Activated T-helper 2 cell treated with anti-CD3 and anti-CD28 coated beads, Interferon-gamma antibody, Interleukin-2, Interleukin-4, amounts not matched to agents 10 μg/mL and 5 μg/mL and 100 μg/mL, durations not matched to agents 14 hours and 24 hours and 36 hours (primary cell): ENCODE results near the gene PPME1. TPM values are rescaled to one million over a fixed set of nuclear protein-coding genes. Genes with fewer than 3 reads are reported as not detected.

Experiments
- DNase-seq: peaks from one replicate; pipeline ENCODE4 v3.0.0; 2021; ENCODE audit warnings: low spot score
- H3K27ac Mint-ChIP-seq: one replicate; pipeline ENCODE4 v1.8.0; 2021; ENCODE audit warnings: mixed read lengths
- H3K27me3 Mint-ChIP-seq: one replicate; pipeline ENCODE4 v1.8.0; 2021; ENCODE audit warnings: low read depth, mixed read lengths
- H3K36me3 Mint-ChIP-seq: one replicate; pipeline ENCODE4 v1.8.0; 2021; ENCODE audit warnings: low read depth, mixed read lengths
- H3K4me1 Mint-ChIP-seq: one replicate; pipeline ENCODE4 v1.8.0; 2021; ENCODE audit warnings: low read depth, mixed read lengths
- H3K4me3 Mint-ChIP-seq: one replicate; pipeline ENCODE4 v1.8.0; 2021; ENCODE audit warnings: low read depth, mild to moderate bottlenecking, moderate library complexity, mixed read lengths
- H3K9me3 Mint-ChIP-seq: one replicate; pipeline ENCODE4 v1.8.0; 2021; ENCODE audit warnings: mixed read lengths
- intact Hi-C: fragments of 100-400 bp; cut with micrococcal nuclease; formaldehyde crosslinking; loops from one replicate; pipeline ENCODE4 v1.15.1; 2023
- total RNA-seq: library from RNA; stranded (reverse); gene quantifications from 2 replicates; pipeline ENCODE4 v1.2.3, GENCODE V29; 2022

The PPME1 gene
- total RNA-seq, 1 donor from 2014 or later, result 67.5 TPM

GRCh38 chr11:74253361-74253760, 82.3 kb downstream of the PPME1 start:
- H3K27ac Mint-ChIP-seq, result no peak overlapping the region
- no peak overlapping the region for H3K4me3 Mint-ChIP-seq
- DNase-seq, result no peak
- no peaks in the 10 kb centered on the region for H3K27me3 Mint-ChIP-seq
- no peaks in the 10 kb centered on the region for H3K4me1 Mint-ChIP-seq
- intact Hi-C loops, result no loop called here
- H3K36me3 Mint-ChIP-seq, result peaks cover 42% of the 10 kb centered on the region
- no peaks in the 10 kb centered on the region for H3K9me3 Mint-ChIP-seq

- H3K27me3 Mint-ChIP-seq, result no peaks in the 10 kb centered on the region
- no peak overlapping the region for H3K27ac Mint-ChIP-seq
- H3K9me3 Mint-ChIP-seq, result no peaks in the 10 kb centered on the region
- intact Hi-C loops, result loop anchor here (2.0 kb wide), 2 partner anchors 65 to 193 kb away; no protein-coding TSS in a partner anchor
- H3K36me3 Mint-ChIP-seq, result peaks cover 28% of the 10 kb centered on the region
- H3K4me3 Mint-ChIP-seq, result no peak overlapping the region
- H3K4me1 Mint-ChIP-seq, result no peaks in the 10 kb centered on the region
- peak; percentile 25 for DNase-seq
These were observed 84.8 kb downstream of the PPME1 start for GRCh38 chr11:74255741-74256375.

GRCh38 chr11:74256378-74257133, 85.5 kb downstream of the PPME1 start:
- intact Hi-C loops, result loop anchor here (2.0 kb wide), 1 partner anchor 192 kb away; no protein-coding TSS in a partner anchor
- H3K9me3 Mint-ChIP-seq, result no peaks in the 10 kb centered on the region
- H3K27ac Mint-ChIP-seq, result no peak overlapping the region
- H3K27me3 Mint-ChIP-seq, result no peaks in the 10 kb centered on the region
- H3K4me3 Mint-ChIP-seq, result no peak overlapping the region
- no peak for DNase-seq
- peaks cover 26% of the 10 kb centered on the region for H3K36me3 Mint-ChIP-seq
- H3K4me1 Mint-ChIP-seq, result no peaks in the 10 kb centered on the region

- no peak for DNase-seq
- Mint-ChIP-seq H3K27me3 (peaks cover 6% of the 10 kb centered on the region), H3K4me3 (no peak overlapping the region), H3K4me1 (no peaks in the 10 kb centered on the region), H3K27ac (no peak overlapping the region), H3K9me3 (no peaks in the 10 kb centered on the region), H3K36me3 (peaks cover 26% of the 10 kb centered on the region)
- intact Hi-C loops, result loop anchor here (2.0 kb wide), 1 partner anchor 191 kb away; no protein-coding TSS in a partner anchor
These were observed 87.0 kb downstream of the PPME1 start for GRCh38 chr11:74257959-74258553.

GRCh38 chr11:74262725-74263124, 91.6 kb downstream of the PPME1 start:
- H3K9me3 Mint-ChIP-seq, result no peaks in the 10 kb centered on the region
- H3K4me3 Mint-ChIP-seq, result no peak overlapping the region

GRCh38 chr11:74265256-74265655, 94.2 kb downstream of the PPME1 start:
- Mint-ChIP-seq H3K36me3 (no peaks in the 10 kb centered on the region), H3K4me1 (peaks cover 11% of the 10 kb centered on the region)
- intact Hi-C loops, result no loop called here

More at GRCh38 chr11:74262725-74263124, 91.6 kb downstream of the PPME1 start:
- H3K4me1 Mint-ChIP-seq, result no peaks in the 10 kb centered on the region
- no peak overlapping the region for H3K27ac Mint-ChIP-seq
- DNase-seq, result no peak
- peaks cover 6% of the 10 kb centered on the region for H3K27me3 Mint-ChIP-seq
- no peaks in the 10 kb centered on the region for H3K36me3 Mint-ChIP-seq
- intact Hi-C loops, result no loop called here

GRCh38 chr11:74267014-74267413, 95.9 kb downstream of the PPME1 start:
- H3K27ac Mint-ChIP-seq, result no peak overlapping the region
- H3K9me3 Mint-ChIP-seq, result no peaks in the 10 kb centered on the region
- H3K4me1 Mint-ChIP-seq, result peaks cover 11% of the 10 kb centered on the region
- no peaks in the 10 kb centered on the region for H3K36me3 Mint-ChIP-seq
- intact Hi-C loops, result no loop called here
- no peak overlapping the region for H3K4me3 Mint-ChIP-seq
- no peak for DNase-seq
- peaks cover 18% of the 10 kb centered on the region for H3K27me3 Mint-ChIP-seq

More at GRCh38 chr11:74265256-74265655, 94.2 kb downstream of the PPME1 start:
- H3K4me3 Mint-ChIP-seq, result no peak overlapping the region
- H3K27ac Mint-ChIP-seq, result no peak overlapping the region
- no peaks in the 10 kb centered on the region for H3K9me3 Mint-ChIP-seq
- H3K27me3 Mint-ChIP-seq, result peaks cover 13% of the 10 kb centered on the region
- DNase-seq, result no peak

GRCh38 chr11:74268456-74268855, 97.4 kb downstream of the PPME1 start:
- Mint-ChIP-seq H3K4me3 (no peak overlapping the region), H3K4me1 (peaks cover 11% of the 10 kb centered on the region), H3K36me3 (no peaks in the 10 kb centered on the region), H3K27me3 (peaks cover 22% of the 10 kb centered on the region), H3K27ac (no peak overlapping the region), H3K9me3 (no peaks in the 10 kb centered on the region)
- intact Hi-C loops, result no loop called here
- no peak for DNase-seq

- H3K27ac Mint-ChIP-seq, result no peak overlapping the region
- intact Hi-C loops, result no loop called here
- no peak for DNase-seq
- no peaks in the 10 kb centered on the region for H3K9me3 Mint-ChIP-seq
- H3K36me3 Mint-ChIP-seq, result no peaks in the 10 kb centered on the region
- H3K27me3 Mint-ChIP-seq, result peaks cover 22% of the 10 kb centered on the region
- H3K4me1 Mint-ChIP-seq, result peaks cover 11% of the 10 kb centered on the region
- H3K4me3 Mint-ChIP-seq, result no peak overlapping the region
These were observed 98.2 kb downstream of the PPME1 start for GRCh38 chr11:74269161-74269811.

GRCh38 chr11:74272276-74272675, 101.2 kb downstream of the PPME1 start:
- Mint-ChIP-seq H3K9me3 (no peaks in the 10 kb centered on the region), H3K4me3 (no peak overlapping the region), H3K36me3 (no peaks in the 10 kb centered on the region), H3K27ac (no peak overlapping the region), H3K27me3 (peaks cover 33% of the 10 kb centered on the region), H3K4me1 (peaks cover 11% of the 10 kb centered on the region)
- no peak for DNase-seq
- intact Hi-C loops, result no loop called here

- intact Hi-C loops, result no loop called here
- Mint-ChIP-seq H3K9me3 (no peaks in the 10 kb centered on the region), H3K4me1 (no peaks in the 10 kb centered on the region), H3K27ac (no peak overlapping the region), H3K27me3 (peaks cover 30% of the 10 kb centered on the region), H3K36me3 (no peaks in the 10 kb centered on the region), H3K4me3 (no peak overlapping the region)
- no peak for DNase-seq
These were observed 105.5 kb downstream of the PPME1 start for GRCh38 chr11:74276581-74276980.

- no peaks in the 10 kb centered on the region for H3K36me3 Mint-ChIP-seq
- no peak overlapping the region for H3K4me3 Mint-ChIP-seq
- intact Hi-C loops, result no loop called here
- DNase-seq, result no peak
- H3K27ac Mint-ChIP-seq, result no peak overlapping the region
- H3K4me1 Mint-ChIP-seq, result no peaks in the 10 kb centered on the region
- H3K27me3 Mint-ChIP-seq, result peaks cover 20% of the 10 kb centered on the region
- no peaks in the 10 kb centered on the region for H3K9me3 Mint-ChIP-seq
These were observed 107.0 kb downstream of the PPME1 start for GRCh38 chr11:74278103-74278502.
